A673 (cell line): ENCODE results near the gene PPP1R7. TPM values are rescaled to one million over a fixed set of nuclear protein-coding genes. Genes with fewer than 3 reads are reported as not detected.

ENCODE experiments used
- BruUV-seq: library from RNA; stranded (reverse); fragments of 400-500 nt; replicated peaks from 2 replicates; lab custom pipeline; 2021; lab: Mats Ljungman, UMichigan
- CTCF ChIA-PET: fragments of 300-600 bp; sonication (Branson Sonifier 250); formaldehyde crosslinking; loops from one replicate; lab custom pipeline; 2022; ENCODE audit warnings: antibody characterized with exemption; lab: Charles Lee
- POLR2A ChIA-PET: fragments of 300-600 bp; sonication (Branson Sonifier 250); formaldehyde crosslinking; loops from one replicate; lab custom pipeline; 2022; ENCODE audit warnings: antibody characterized with exemption; ENCODE audit not compliant: low non-redundant PET; lab: Charles Lee
- DNase-seq: peaks from one replicate; pipeline ENCODE4 v3.0.0-alpha.2; 2015; ENCODE audit warnings: low spot score
- H3K27ac ChIP-seq: fragments of 200-600 bp; sonication (generic); 2 replicates; pipeline ENCODE4 v1.5.1; 2016; ENCODE audit warnings: mixed run types, low read depth, mild to moderate bottlenecking, mixed read lengths, antibody characterized with exemption, low read length; ENCODE audit not compliant: poor library complexity, severe bottlenecking
- H3K27me3 ChIP-seq: fragments of 200-600 bp; sonication (generic); replicated peaks from 2 replicates; pipeline ENCODE4 v1.6.1; 2017; ENCODE audit warnings: mixed run types, low read depth, mild to moderate bottlenecking, mixed read lengths, antibody characterized with exemption, low read length; ENCODE audit not compliant: insufficient read depth, poor library complexity
- H3K36me3 ChIP-seq: fragments of 200-600 bp; sonication (generic); 2 replicates; pipeline ENCODE4 v1.6.1; 2016; ENCODE audit warnings: mixed run types, mild to moderate bottlenecking, mixed read lengths, antibody characterized with exemption, low read length; ENCODE audit not compliant: insufficient read depth, poor library complexity, severe bottlenecking
- H3K4me1 ChIP-seq: fragments of 200-600 bp; sonication (generic); 2 replicates; pipeline ENCODE4 v1.6.1; 2017; ENCODE audit warnings: mixed run types, mild to moderate bottlenecking, mixed read lengths, antibody characterized with exemption, low read length; ENCODE audit not compliant: insufficient read depth, poor library complexity, severe bottlenecking
- H3K4me3 ChIP-seq: fragments of 200-600 bp; sonication (generic); 2 replicates; pipeline ENCODE4 v1.5.1; 2016; ENCODE audit warnings: low read depth, mixed run types, mild to moderate bottlenecking, mixed read lengths, low read length; ENCODE audit not compliant: poor library complexity, severe bottlenecking
- H3K9me3 ChIP-seq: fragments of 200-600 bp; sonication (generic); 2 replicates; pipeline ENCODE4 v1.6.1; 2016; ENCODE audit warnings: mixed run types, low read depth, mild to moderate bottlenecking, mixed read lengths, antibody characterized with exemption, low read length; ENCODE audit not compliant: poor library complexity, severe bottlenecking
- EZH2 ChIP-seq: fragments of 200-600 bp; sonication (generic); IDR thresholded peaks from 2 replicates; pipeline ENCODE4 v1.6.1; 2017; ENCODE audit warnings: borderline replicate concordance, low read depth, mild to moderate bottlenecking, mixed read lengths, antibody characterized with exemption, low read length; ENCODE audit not compliant: poor library complexity, severe bottlenecking
- intact Hi-C: fragments of 100-400 bp; cut with micrococcal nuclease; formaldehyde crosslinking; loops from one replicate; pipeline ENCODE4 v1.10.0; 2022; ENCODE audit not compliant: unreplicated experiment
- total RNA-seq: library from RNA; stranded (reverse); gene quantifications from 2 replicates; pipeline ENCODE4 v1.2.3, GENCODE V29; 2021
- TF ChIP-seq, protein P1 (sequence below): fragments of 300-800, 200-600 bp; sonication (generic); conservative IDR thresholded peaks from 2 replicates; pipeline ENCODE4 v1.5.1; 2017; ENCODE audit warnings: low read depth, mild to moderate bottlenecking, antibody characterized with exemption, low read length, moderate library complexity, mixed read lengths

The PPP1R7 gene
- total RNA-seq, 1 experiment from 2014 or later, result 70.7 TPM

DNA sequence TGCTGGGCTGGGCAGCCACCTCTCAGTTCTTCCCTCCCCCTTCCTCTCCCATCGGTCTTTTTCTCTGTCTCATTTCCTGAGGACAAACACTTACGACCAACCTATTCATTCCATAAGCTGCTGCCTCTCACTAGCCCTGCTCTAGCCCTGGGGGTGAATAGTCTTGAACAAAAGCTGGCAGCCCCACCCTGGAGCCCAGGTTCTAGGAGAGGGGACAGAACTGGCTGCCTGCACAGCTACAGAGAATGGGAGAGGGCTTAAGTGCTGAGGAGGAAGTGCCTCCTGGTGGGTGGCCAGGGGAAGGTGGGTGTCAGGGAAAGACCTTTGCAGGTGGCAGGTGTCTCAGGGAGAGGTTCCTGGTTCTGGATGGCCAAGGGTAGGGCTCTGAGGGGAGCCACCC, 61.0 kb downstream of the PPP1R7 start:
- POLR2A ChIA-PET, result no interaction called here
- CTCF ChIA-PET, result no interaction called here
- Histone ChIP-seq H3K36me3 (no peaks in the 10 kb centered on the region), H3K4me1 (no peaks in the 10 kb centered on the region), H3K27me3 (no peaks in the 10 kb centered on the region), H3K27ac (no peak overlapping the region), H3K9me3 (no peaks in the 10 kb centered on the region), H3K4me3 (no peak overlapping the region)
- no peak for DNase-seq
- TF ChIP-seq EZH2, result no peak
- TF ChIP-seq, protein P1, sequence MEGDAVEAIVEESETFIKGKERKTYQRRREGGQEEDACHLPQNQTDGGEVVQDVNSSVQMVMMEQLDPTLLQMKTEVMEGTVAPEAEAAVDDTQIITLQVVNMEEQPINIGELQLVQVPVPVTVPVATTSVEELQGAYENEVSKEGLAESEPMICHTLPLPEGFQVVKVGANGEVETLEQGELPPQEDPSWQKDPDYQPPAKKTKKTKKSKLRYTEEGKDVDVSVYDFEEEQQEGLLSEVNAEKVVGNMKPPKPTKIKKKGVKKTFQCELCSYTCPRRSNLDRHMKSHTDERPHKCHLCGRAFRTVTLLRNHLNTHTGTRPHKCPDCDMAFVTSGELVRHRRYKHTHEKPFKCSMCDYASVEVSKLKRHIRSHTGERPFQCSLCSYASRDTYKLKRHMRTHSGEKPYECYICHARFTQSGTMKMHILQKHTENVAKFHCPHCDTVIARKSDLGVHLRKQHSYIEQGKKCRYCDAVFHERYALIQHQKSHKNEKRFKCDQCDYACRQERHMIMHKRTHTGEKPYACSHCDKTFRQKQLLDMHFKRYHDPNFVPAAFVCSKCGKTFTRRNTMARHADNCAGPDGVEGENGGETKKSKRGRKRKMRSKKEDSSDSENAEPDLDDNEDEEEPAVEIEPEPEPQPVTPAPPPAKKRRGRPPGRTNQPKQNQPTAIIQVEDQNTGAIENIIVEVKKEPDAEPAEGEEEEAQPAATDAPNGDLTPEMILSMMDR, result no peak
- no TSS peak for BruUV-seq
- intact Hi-C loops, result no loop called here

DNA sequence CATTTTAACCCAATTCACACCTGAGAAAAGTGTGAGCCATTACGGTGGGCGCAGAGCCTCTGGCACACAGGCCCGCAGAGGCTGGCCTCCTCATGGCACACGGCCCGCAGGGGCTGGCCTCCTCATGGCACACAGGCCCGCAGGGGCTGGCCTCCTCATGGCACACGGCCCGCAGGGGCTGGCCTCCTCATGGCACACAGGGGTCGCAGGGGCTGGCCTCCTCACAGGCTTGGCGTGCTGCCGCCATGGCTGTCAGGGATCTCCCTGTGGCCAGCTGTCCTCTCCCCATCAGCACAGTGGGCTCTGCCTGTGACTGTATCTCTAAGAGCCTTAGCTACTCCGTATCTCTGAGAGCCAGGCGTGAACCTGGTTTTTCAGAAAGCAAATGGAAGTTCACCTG, 62.8 kb downstream of the PPP1R7 start:
- ChIA-PET CTCF (no interaction called here), POLR2A (no interaction called here)
- BruUV-seq, result no TSS peak

GRCh38 chr2:241213567-241213966, 63.3 kb downstream of the PPP1R7 start:
- intact Hi-C loops, result no loop called here
- Histone ChIP-seq H3K4me3 (no peak overlapping the region), H3K9me3 (no peaks in the 10 kb centered on the region), H3K27me3 (no peaks in the 10 kb centered on the region), H3K4me1 (no peaks in the 10 kb centered on the region), H3K27ac (no peak overlapping the region), H3K36me3 (no peaks in the 10 kb centered on the region)
- TF ChIP-seq, protein P1, result no peak
- no peak for TF ChIP-seq EZH2
- POLR2A ChIA-PET, result no interaction called here
- no TSS peak for BruUV-seq
- CTCF ChIA-PET, result no interaction called here
- DNase-seq, result no peak

More for the DNA sequence above, 62.8 kb downstream of the PPP1R7 start:
- Histone ChIP-seq H3K4me1 (no peaks in the 10 kb centered on the region), H3K27me3 (no peaks in the 10 kb centered on the region), H3K27ac (no peak overlapping the region), H3K4me3 (no peak overlapping the region), H3K9me3 (no peaks in the 10 kb centered on the region), H3K36me3 (no peaks in the 10 kb centered on the region)
- intact Hi-C loops, result no loop called here
- TF ChIP-seq EZH2, result no peak
- TF ChIP-seq, protein P1, result no peak
- DNase-seq, result no peak
